Activated CD8-positive, alpha-beta memory T cell treated with anti-CD3 and anti-CD28 coated beads, Interleukin-2, amount 50 U/mL, for 24 hours (primary cell): ENCODE data around the gene XRCC5.

Experiments
- DNase-seq: peaks from one replicate; pipeline ENCODE4 v3.0.0-alpha.2; 2020; ENCODE audit errors: extremely low read depth

Gene XRCC5

DNA sequence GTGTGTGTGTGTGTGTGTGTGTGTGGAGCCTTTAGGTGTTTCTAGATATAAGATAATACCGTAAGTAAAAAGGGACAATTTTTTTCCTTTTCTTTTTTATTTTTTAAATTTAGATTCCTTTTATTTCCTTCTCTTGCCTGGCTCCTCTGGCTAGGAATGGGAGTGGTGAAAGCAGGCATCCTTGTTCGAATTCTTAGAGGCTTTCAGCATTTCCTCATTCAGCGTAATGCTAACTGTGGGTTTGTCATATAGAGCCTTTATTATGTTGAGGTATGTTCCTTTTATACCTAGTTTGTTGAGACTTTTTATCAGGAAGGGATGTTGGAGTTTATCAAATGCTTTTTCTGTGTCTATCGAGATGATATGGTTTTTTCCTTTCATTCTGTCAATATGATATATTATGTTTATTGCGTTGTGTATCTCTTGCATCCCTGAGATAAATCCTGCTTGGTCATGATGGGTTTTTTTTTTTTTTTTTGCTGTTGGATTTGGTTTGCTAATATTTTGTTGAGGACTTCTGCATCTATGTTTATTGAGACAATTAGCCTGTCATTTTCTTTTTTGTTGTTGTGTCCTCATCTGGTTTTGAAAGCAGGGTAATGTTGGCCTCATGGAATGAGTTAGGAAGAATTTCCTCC lies 120.2 kb downstream of the XRCC5 start:
- no peak for DNase-seq

DNA sequence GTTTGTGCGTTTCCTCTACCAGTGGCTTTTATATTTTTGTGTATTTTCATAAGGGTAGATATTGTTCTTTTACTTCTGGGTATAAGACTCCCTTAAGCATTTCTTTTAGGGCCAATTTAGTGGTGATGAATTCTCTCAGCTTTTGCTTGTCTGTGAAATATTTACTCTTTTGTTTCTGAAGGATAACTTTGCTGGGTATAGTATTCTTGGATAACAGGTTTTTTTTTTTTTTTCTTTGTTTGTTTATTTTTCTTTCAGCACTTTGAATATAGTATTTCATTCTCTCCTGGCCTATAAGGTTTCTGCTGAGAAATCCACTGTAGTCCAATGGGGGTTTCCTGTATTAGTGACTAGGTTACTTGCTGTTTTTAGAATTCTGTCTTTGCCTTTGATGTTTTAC lies 122.7 kb downstream of the XRCC5 start:
- no peak for DNase-seq

DNA sequence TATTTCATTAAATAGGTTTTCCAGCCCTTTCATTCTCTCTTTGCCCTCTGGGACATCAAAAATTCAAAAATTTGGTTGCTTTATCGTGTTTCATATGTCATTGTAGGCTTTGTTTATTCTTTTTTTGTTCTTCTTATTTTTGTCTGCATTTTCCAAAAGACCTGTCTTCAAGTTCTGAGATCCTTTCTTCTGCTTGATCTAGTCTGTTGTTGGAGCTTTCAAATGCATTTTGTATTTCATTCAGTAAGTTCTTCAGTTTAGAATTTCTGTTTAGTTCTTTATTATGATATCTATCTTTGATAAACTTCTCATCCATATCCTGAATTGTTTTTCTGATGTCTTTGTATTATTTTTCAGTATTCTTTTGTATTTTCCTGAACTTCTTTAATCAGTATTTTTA lies 123.6 kb downstream of the XRCC5 start:
- no peak for DNase-seq

DNA sequence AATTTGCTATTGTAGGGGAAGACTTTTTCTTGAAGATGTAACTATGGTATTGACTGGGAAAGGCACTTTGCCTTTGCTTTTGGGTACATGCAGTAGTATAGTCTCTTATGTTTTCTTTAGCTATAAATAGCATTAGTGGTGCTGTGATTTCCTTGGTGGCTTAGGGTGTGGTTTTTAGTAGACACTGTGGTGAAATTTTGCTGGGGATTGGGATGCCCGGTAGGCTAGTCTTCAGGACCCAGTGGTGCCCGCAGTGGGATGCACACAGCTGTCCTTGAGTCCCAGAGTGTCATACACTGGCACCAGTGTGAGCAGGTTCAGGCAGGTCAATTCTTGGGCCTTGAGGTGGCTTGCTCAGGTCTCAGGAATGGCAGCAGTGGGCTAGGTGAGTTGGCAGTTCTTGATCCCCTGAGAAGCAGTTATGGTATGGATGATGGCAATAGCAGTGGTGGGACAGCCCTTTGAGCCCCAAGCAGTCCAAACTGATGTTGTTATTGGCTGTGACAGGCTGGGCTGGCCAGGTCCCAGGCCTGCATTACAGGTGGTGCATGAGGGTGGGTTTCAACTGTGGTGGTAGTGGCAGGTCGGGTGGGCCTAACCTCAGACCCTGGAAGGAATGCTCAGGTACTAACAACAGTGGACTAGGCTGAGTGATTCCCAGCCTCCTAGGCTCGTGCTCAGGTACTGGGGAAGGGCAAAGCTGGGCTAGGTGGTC lies 124.3 kb downstream of the XRCC5 start:
- DNase-seq = no peak

DNA sequence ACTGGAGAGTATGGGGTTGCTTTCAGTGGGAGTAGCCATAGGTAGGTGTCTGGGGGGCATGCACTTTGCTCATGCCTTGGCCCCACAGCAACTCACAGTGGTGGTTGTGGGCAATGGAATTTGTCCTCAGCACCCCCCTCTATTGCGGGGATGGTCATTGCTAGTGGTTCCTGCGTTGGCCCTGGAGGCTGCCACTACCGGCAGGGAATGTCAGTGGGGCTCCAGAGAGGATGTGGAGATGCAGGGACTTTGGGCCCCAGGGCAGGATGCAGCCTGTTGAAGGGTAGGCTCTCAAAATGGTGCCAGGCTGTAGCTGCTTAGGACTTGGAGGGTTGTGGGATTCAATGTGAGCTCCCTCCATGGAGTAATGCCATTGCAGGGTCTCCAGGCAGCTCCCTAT lies 125.0 kb downstream of the XRCC5 start:
- no peak for DNase-seq

DNA sequence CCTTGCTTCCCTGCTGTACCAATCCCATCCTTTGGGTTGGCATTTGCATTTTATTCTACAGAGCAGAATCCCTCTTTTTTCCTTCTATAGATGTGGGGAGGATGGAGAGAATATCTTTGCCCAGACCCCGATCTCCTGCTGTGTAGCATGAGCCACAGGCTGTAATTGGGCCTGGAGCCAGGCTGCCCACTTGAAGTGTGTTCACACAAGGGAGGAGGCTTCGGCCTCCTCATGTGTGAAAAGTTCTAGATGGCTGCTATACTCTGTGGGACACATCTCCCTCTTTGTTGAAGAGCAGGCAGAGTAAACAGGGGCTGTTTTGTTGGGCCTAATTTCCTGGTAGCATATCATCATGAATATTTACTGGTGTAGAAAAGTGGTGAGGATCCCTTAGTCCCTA lies 126.3 kb downstream of the XRCC5 start:
- no peak for DNase-seq

DNA sequence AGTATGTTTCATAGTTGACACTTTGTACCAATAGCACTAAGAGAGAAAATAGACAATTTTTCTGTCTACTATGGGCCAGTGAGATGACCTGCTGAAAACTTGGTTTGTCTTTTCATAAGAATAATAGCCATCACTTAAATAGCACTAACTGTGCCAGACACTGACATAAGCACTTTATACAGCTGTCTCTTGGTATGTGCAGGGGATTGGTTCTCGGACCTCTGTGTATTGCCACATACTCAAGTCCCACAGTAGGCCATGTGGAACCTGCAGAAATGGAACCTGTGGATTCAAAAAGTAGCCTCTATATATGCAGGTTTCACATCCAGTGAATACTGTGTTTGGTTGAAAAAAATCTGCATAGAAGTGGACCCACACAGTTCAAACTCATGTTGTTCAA lies 126.7 kb downstream of the XRCC5 start:
- DNase-seq = no peak

DNA sequence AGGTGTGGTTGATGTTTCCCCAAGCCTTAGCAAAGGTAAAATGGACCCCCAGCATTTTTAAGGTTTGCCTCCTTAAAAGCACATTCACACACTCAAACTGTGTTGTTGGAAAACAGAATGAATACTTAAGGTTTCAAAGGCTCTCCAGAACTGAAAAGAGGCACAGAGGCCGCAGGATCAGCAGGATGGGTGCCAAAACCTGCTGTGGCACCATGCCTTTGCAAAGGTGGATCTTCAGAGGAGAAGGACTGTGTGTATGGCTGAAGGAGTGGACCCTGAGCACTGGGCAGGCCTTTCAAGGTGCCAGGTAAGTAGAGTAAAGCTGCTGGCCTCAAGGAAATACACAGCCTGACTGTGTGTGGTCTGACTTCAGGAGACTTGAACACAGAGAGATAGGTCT lies 127.3 kb downstream of the XRCC5 start:
- no peak for DNase-seq

DNA sequence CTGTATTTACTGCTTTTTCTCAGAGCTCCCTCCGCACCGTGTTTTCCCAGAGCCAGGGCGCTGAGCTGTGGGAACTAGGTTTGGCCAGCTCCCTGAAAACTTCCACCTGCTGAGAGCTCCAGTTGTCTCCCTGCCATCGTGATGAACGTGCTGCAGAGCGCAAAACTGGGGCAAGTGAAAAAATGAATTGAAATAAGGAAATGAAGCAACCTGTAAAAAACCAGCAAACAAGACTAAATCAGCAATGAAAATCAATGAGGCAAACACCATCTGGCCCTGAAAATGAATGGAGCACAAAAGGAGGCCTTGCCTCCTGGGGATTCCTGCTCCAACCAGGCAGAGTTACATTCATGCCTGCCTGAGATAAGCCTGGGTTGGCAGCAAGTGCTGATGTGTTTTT lies 133.2 kb downstream of the XRCC5 start:
- no peak for DNase-seq

DNA sequence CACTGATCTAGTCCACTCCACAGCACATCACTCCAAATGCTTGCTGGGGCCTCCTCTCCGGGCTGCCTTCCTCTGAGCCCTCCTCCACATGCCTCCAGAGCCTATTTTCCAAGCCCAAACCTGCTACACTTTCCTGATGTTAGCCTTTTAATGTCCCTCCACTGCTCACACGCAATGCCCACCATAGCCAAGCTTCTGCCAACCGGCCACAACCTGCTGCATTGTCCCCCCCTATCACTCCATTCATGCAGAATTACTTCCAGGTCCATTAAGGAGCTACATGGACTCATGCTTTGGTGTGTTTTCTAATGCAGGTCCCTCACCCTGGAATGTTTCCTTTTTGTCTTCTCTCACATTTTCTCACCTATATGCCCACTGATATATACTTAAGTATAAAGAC lies 133.9 kb downstream of the XRCC5 start:
- DNase-seq = no peak

DNA sequence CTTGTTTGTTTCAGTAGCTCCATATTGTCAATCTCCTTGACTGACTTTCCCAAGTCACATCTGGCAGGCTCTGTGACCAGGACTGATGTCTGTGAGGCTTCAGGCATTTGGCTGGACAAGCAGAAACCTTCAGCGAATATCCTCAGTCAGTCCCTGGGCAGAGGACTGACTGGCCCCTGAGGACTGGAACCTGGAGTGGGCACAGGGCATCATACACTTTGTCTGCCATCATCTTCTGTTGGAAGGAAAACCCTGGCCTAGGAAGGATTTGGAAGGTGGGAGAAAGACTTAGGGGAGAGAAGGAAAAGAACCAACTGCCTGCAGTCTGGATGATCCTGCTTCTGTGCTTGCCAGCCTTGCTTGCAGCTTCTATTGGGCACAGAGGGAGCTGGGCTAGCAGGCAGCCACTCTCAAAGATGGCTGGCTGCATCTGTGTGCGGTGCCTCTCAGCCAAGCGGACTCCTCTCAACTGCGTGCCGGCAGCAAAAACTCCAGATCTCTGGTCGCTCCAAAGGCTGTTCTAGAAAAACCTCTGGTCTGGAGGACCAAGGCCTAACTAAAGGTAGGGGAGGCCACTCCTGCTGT lies 136.3 kb downstream of the XRCC5 start:
- no peak for DNase-seq

DNA sequence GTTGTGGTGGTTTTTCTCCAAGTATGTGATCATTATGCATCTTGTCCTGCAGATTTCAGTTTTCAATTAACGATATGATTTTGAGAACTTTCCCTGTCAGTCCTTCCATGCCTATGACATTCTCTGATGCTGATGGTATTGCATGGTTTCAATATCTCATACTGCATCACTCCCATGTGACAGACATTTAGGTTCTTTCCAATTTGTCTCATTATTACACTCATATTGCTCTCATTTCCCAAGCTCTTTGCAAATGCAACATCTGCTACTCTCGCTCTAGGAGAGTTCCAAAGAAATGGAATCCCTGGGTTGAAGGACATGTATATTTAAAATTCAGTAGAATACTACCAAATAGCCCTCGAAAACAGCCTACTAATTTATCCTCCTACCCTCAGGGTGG lies 137.6 kb downstream of the XRCC5 start:
- no peak for DNase-seq
